ENCODE results near the gene TMEM256. TPM values are rescaled to one million over a fixed set of nuclear protein-coding genes. Genes with fewer than 3 reads are reported as not detected.

The TMEM256 gene
- total RNA-seq, 1 donor from 2014 or later, result 45.9 TPM

- H3K27ac Mint-ChIP-seq (ENCODE audit: unreplicated experiment), result no peak overlapping the region
- H3K9me3 Mint-ChIP-seq (ENCODE audit: unreplicated experiment), result no peaks in the 10 kb centered on the region
- no peak for DNase-seq (ENCODE audit: extremely low spot score, unreplicated experiment)
- peaks cover 36% of the 10 kb centered on the region for H3K36me3 Mint-ChIP-seq (ENCODE audit: unreplicated experiment)
- TF ChIP-seq CTCF (IDR thresholded peaks at IDR 0.05), result no peak
- H3K27me3 Mint-ChIP-seq (ENCODE audit: unreplicated experiment), result no peaks in the 10 kb centered on the region
- H3K4me3 Mint-ChIP-seq (ENCODE audit: unreplicated experiment), result no peak overlapping the region
- H3K4me1 Mint-ChIP-seq (ENCODE audit: unreplicated experiment), result peaks cover 7% of the 10 kb centered on the region
Observed at GRCh38 chr17:7413346-7413985, 9.6 kb upstream of the TMEM256 start.

- Mint-ChIP-seq H3K4me1 (ENCODE audit: unreplicated experiment) (peaks cover 14% of the 10 kb centered on the region), H3K36me3 (ENCODE audit: unreplicated experiment) (peaks cover 32% of the 10 kb centered on the region), H3K27me3 (ENCODE audit: unreplicated experiment) (no peaks in the 10 kb centered on the region), H3K4me3 (ENCODE audit: unreplicated experiment) (no peak overlapping the region), H3K27ac (ENCODE audit: unreplicated experiment) (no peak overlapping the region), H3K9me3 (ENCODE audit: unreplicated experiment) (no peaks in the 10 kb centered on the region)
- DNase-seq (ENCODE audit: extremely low spot score, unreplicated experiment), result no peak
- no peak for TF ChIP-seq CTCF (IDR thresholded peaks at IDR 0.05)
Observed at GRCh38 chr17:7411427-7411750, 7.5 kb upstream of the TMEM256 start.

- Mint-ChIP-seq H3K4me1 (ENCODE audit: unreplicated experiment) (peaks cover 19% of the 10 kb centered on the region), H3K4me3 (ENCODE audit: unreplicated experiment) (no peak overlapping the region), H3K9me3 (ENCODE audit: unreplicated experiment) (no peaks in the 10 kb centered on the region), H3K27ac (ENCODE audit: unreplicated experiment) (no peak overlapping the region), H3K27me3 (ENCODE audit: unreplicated experiment) (no peaks in the 10 kb centered on the region), H3K36me3 (ENCODE audit: unreplicated experiment) (peaks cover 30% of the 10 kb centered on the region)
- no peak for TF ChIP-seq CTCF (IDR thresholded peaks at IDR 0.05)
- DNase-seq (ENCODE audit: extremely low spot score, unreplicated experiment), result no peak
Observed at GRCh38 chr17:7410634-7411426, 6.9 kb upstream of the TMEM256 start.

GRCh38 chr17:7409716-7410115 is 5.8 kb upstream of the TMEM256 start:
- TF ChIP-seq CTCF (IDR thresholded peaks at IDR 0.05), result no peak
- no peak overlapping the region for H3K27ac Mint-ChIP-seq (ENCODE audit: unreplicated experiment)
- no peaks in the 10 kb centered on the region for H3K27me3 Mint-ChIP-seq (ENCODE audit: unreplicated experiment)
- peaks cover 22% of the 10 kb centered on the region for H3K4me1 Mint-ChIP-seq (ENCODE audit: unreplicated experiment)
- DNase-seq (ENCODE audit: extremely low spot score, unreplicated experiment), result no peak
- no peak overlapping the region for H3K4me3 Mint-ChIP-seq (ENCODE audit: unreplicated experiment)
- H3K9me3 Mint-ChIP-seq (ENCODE audit: unreplicated experiment), result no peaks in the 10 kb centered on the region
- peaks cover 25% of the 10 kb centered on the region for H3K36me3 Mint-ChIP-seq (ENCODE audit: unreplicated experiment)

- Mint-ChIP-seq H3K27me3 (ENCODE audit: unreplicated experiment) (no peaks in the 10 kb centered on the region), H3K4me3 (ENCODE audit: unreplicated experiment) (no peak overlapping the region), H3K27ac (ENCODE audit: unreplicated experiment) (no peak overlapping the region), H3K36me3 (ENCODE audit: unreplicated experiment) (peaks cover 24% of the 10 kb centered on the region), H3K9me3 (ENCODE audit: unreplicated experiment) (no peaks in the 10 kb centered on the region), H3K4me1 (ENCODE audit: unreplicated experiment) (peaks cover 22% of the 10 kb centered on the region)
- no peak for DNase-seq (ENCODE audit: extremely low spot score, unreplicated experiment)
- TF ChIP-seq CTCF (IDR thresholded peaks at IDR 0.05), result no peak
Observed at GRCh38 chr17:7408863-7409262, 5.0 kb upstream of the TMEM256 start.
